Memory B cell (primary cell): ENCODE data around the gene ADAM10.
"Not testable (repeated sequence)": the region's sequence is repeated elsewhere in the genome, so short reads cannot be mapped to it uniquely, and the experiment has no call there.

Experiments used
- ATAC-seq: fragments of 150-1000 bp; cut with Tn5 transposase; 2 replicates; pipeline ENCODE4 v1.10.0; 2021; ENCODE audit warnings: low read depth, mild to moderate bottlenecking, moderate library complexity
- DNase-seq, 2 donors: peaks; one replicate each; pipeline ENCODE4 v3.0.0; 2022; ENCODE audit warnings: low spot score in 2 of 2
- H3K27ac Mint-ChIP-seq: one replicate; pipeline ENCODE4 v1.8.0; 2022; ENCODE audit warnings: mild to moderate bottlenecking, moderate library complexity, mixed read lengths
- H3K27me3 Mint-ChIP-seq: one replicate; pipeline ENCODE4 v1.8.0; 2022; ENCODE audit warnings: mixed read lengths
- H3K36me3 Mint-ChIP-seq: one replicate; pipeline ENCODE4 v1.8.0; 2022; ENCODE audit warnings: mild to moderate bottlenecking, mixed read lengths
- H3K4me1 Mint-ChIP-seq: one replicate; pipeline ENCODE4 v1.8.0; 2022; ENCODE audit warnings: mixed read lengths
- H3K4me3 Mint-ChIP-seq: one replicate; pipeline ENCODE4 v1.8.0; 2022; ENCODE audit warnings: mild to moderate bottlenecking, moderate library complexity, mixed read lengths
- H3K9me3 Mint-ChIP-seq: one replicate; pipeline ENCODE4 v1.8.0; 2022; ENCODE audit warnings: mixed read lengths

The ADAM10 gene

DNA sequence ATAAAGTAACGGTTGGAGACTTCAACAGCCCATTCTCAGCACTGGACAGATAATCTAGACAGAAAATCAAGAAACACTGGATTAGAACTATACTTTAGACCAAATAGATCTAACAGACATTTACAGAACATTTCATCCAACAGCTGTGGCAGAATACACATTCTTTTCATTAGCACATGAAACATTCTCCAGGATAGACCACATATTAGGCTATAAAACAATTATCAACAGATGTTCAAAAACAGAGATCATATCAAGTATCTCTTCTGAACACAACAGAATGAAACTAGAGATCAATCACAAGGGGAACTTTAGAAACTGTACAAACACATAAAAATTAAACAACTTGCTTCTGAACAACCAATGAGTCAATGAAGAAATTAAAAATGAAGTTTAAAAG lies 133.3 kb downstream of the ADAM10 start:
- H3K27me3 Mint-ChIP-seq = no peaks in the 10 kb centered on the region

DNA sequence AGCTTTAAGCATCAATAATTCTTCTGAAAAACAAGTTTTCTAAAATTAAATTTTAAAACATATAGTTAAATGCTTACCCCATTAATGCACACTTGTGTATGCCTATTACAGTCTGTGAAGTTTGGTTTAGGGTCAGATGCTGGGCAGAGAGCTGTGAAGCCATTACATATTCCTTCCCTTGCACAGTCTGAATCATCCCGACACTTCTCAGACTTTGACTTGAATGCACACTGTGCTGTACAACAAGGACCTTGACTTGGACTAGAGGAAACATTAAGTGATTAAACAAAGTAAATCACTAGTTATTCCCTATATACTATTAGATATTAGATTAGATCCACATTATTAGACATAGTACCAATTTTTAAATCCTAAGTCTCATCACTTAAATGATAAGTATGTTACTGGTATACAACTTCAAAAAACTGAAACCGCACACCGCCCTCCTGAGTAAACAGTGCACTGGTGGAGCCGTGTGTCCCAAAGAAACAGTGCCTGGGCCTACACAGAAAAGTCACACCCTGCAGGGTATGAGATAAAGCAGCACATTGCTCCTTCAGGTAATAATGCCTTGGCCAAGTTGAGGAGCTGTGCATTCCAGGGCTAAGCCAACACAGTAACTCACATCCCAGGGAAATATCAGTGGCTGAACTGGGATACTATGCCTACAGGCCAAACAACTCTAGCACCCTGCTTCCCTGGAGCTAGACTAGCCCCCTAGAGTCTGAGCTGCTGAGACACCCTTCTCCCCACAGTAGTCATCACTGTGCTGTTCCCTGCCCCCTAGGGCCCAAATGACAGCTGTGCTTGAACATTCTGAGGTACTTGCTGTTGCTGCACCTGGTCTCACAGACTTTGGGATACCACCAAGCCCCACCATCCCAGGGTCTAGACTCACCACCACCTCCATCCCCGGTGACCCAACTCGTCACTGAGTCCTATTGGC lies 137.5 kb downstream of the ADAM10 start:
- H3K27me3 Mint-ChIP-seq = no peaks in the 10 kb centered on the region
- peaks cover 13% of the 10 kb centered on the region for H3K9me3 Mint-ChIP-seq
- no peak overlapping the region for H3K4me3 Mint-ChIP-seq
- H3K27ac Mint-ChIP-seq = peak overlapping the region; percentile 22
- peaks cover 6% of the 10 kb centered on the region for H3K4me1 Mint-ChIP-seq
- no peak for DNase-seq
- H3K36me3 Mint-ChIP-seq = peaks cover 57% of the 10 kb centered on the region
- ATAC-seq = no peak

More for the DNA sequence above, 133.3 kb downstream of the ADAM10 start:
- peaks cover 58% of the 10 kb centered on the region for H3K36me3 Mint-ChIP-seq
- H3K27ac Mint-ChIP-seq = no peak overlapping the region
- H3K4me3 Mint-ChIP-seq = no peak overlapping the region
- H3K9me3 Mint-ChIP-seq = peaks cover 18% of the 10 kb centered on the region
- H3K4me1 Mint-ChIP-seq = peaks cover 6% of the 10 kb centered on the region
- no peak for ATAC-seq
- no peak for DNase-seq

GRCh38 chr15:58608711-58609110 lies 140.8 kb downstream of the ADAM10 start:
- H3K27me3 Mint-ChIP-seq = no peaks in the 10 kb centered on the region
- H3K27ac Mint-ChIP-seq = no peak overlapping the region
- peaks cover under 1% of the 10 kb centered on the region for H3K9me3 Mint-ChIP-seq
- ATAC-seq (no peak), DNase-seq (no peak)
- H3K4me3 Mint-ChIP-seq = no peak overlapping the region
- H3K36me3 Mint-ChIP-seq = peaks cover 43% of the 10 kb centered on the region
- peaks cover 3% of the 10 kb centered on the region for H3K4me1 Mint-ChIP-seq

DNA sequence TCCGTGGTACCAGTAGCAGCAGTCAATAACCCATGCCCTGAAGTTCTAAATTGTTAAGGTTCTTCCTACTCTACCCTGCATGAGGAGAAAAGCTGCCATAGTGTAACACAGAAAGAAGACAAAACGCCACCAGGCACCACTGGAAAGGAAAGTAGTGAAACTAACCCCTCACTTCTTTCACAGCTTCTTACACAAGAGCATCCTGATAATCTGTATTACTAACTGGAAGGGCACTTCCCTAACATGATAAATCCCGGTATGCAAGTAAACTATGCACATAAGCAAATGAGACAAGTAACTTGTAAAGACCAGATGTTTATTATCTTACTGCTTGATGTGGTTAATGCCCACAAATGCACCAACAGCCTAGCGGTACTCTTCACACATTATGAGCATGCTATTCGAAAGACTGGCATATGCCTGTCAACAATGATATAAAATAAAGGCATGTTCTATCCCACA lies 141.3 kb downstream of the ADAM10 start:
- no peak overlapping the region for H3K4me3 Mint-ChIP-seq
- no peak for ATAC-seq
- H3K27me3 Mint-ChIP-seq = no peaks in the 10 kb centered on the region
- peaks cover 3% of the 10 kb centered on the region for H3K4me1 Mint-ChIP-seq
- DNase-seq = no peak
- H3K27ac Mint-ChIP-seq = no peak overlapping the region
- H3K36me3 Mint-ChIP-seq = peaks cover 43% of the 10 kb centered on the region
- H3K9me3 Mint-ChIP-seq = no peaks in the 10 kb centered on the region

- H3K36me3 Mint-ChIP-seq = peaks cover 42% of the 10 kb centered on the region
- H3K4me3 Mint-ChIP-seq = no peak overlapping the region
- DNase-seq = no peak
- H3K27ac Mint-ChIP-seq = no peak overlapping the region
- peaks cover 3% of the 10 kb centered on the region for H3K4me1 Mint-ChIP-seq
- no peaks in the 10 kb centered on the region for H3K9me3 Mint-ChIP-seq
- no peak for ATAC-seq
- H3K27me3 Mint-ChIP-seq = no peaks in the 10 kb centered on the region
Observed at GRCh38 chr15:58606577-58607080, 142.9 kb downstream of the ADAM10 start.

- ATAC-seq (no peak), DNase-seq (no peak)
- Mint-ChIP-seq H3K9me3 (no peaks in the 10 kb centered on the region), H3K4me3 (no peak overlapping the region), H3K27me3 (no peaks in the 10 kb centered on the region), H3K36me3 (peaks cover 42% of the 10 kb centered on the region), H3K4me1 (peaks cover 3% of the 10 kb centered on the region), H3K27ac (no peak overlapping the region)
Observed at GRCh38 chr15:58605931-58606530, 143.5 kb downstream of the ADAM10 start.

DNA sequence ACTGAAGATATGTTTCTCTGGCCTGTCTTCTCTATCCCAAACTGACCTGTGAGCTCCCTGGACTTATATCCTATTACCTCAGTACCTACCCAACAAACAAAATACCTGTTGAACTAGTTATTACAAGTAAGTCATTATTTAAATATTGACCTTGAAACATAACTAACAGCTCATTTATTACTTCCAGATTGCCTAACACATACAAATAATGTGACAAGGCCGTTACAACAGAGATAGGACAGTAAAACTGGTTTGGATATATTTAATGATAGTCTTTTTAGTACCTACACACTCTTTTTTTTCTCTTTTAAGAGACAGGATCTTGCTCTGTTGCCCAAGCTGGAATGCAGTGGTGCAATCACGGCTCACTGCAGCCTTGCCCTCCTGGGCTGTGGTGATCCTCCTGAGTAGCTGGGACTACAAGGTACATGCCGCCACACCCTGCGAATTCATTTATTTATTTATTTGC lies 145.0 kb downstream of the ADAM10 start:
- H3K27ac Mint-ChIP-seq = no peak overlapping the region
- H3K4me1 Mint-ChIP-seq = peaks cover 3% of the 10 kb centered on the region
- H3K36me3 Mint-ChIP-seq = peaks cover 37% of the 10 kb centered on the region
- no peak for ATAC-seq
- DNase-seq = no peak
- no peak overlapping the region for H3K4me3 Mint-ChIP-seq
- H3K9me3 Mint-ChIP-seq = no peaks in the 10 kb centered on the region
- H3K27me3 Mint-ChIP-seq = no peaks in the 10 kb centered on the region

GRCh38 chr15:58603927-58604326 lies 145.6 kb downstream of the ADAM10 start:
- H3K27ac Mint-ChIP-seq, H3K4me3 Mint-ChIP-seq, H3K4me1 Mint-ChIP-seq, DNase-seq, H3K9me3 Mint-ChIP-seq, ATAC-seq, H3K27me3 Mint-ChIP-seq: not testable (repeated sequence)
- H3K36me3 Mint-ChIP-seq = peaks cover 33% of the 10 kb centered on the region

DNA sequence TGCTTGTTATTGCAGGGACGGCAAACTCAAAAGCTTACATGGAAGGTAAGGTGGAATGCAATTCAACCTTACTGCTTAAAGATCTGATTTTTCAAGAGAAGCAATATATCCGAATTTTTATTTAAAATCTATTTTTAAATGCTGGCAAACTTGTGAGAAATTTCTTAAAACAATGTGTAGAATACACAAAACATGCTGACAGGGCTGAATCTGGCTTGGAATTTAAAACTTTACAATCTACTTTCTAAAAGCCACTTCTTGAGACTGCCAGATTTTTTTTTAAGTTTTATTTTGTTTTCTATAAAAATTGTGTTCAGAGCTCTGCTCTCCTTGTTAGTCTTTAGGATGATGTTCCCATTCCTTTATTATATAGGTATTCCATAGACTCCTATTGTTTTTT lies 146.7 kb downstream of the ADAM10 start:
- ATAC-seq (no peak), DNase-seq (no peak)
- no peak overlapping the region for H3K4me3 Mint-ChIP-seq
- peaks cover 33% of the 10 kb centered on the region for H3K36me3 Mint-ChIP-seq
- H3K4me1 Mint-ChIP-seq = no peaks in the 10 kb centered on the region
- no peaks in the 10 kb centered on the region for H3K9me3 Mint-ChIP-seq
- no peaks in the 10 kb centered on the region for H3K27me3 Mint-ChIP-seq
- no peak overlapping the region for H3K27ac Mint-ChIP-seq

DNA sequence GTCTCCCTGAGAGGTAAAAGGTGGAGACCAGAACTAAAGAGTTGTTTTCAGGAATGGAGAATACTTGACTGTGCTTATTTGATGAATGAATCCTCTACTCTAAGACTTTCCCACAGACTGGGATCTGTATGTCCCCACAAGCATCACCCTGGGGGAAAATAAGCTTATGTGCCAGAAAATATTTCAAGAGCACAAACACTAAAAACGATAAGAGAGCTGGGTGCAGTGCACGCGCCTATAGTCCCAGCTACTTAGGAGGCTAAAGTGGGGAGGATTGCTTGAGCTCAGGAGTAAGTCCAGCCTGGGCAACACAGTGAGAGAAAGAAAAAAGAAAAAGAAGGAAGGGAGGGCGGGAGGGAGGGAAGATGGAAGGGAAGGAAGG lies 150.7 kb downstream of the ADAM10 start:
- Mint-ChIP-seq H3K9me3 (no peaks in the 10 kb centered on the region), H3K4me1 (no peaks in the 10 kb centered on the region), H3K36me3 (peaks cover 23% of the 10 kb centered on the region), H3K27ac (no peak overlapping the region), H3K4me3 (no peak overlapping the region), H3K27me3 (no peaks in the 10 kb centered on the region)
- ATAC-seq (no peak), DNase-seq (no peak)

- ATAC-seq = no peak
- Mint-ChIP-seq H3K4me1 (no peaks in the 10 kb centered on the region), H3K9me3 (no peaks in the 10 kb centered on the region), H3K27ac (no peak overlapping the region), H3K36me3 (peaks cover 20% of the 10 kb centered on the region), H3K27me3 (no peaks in the 10 kb centered on the region), H3K4me3 (no peak overlapping the region)
- no peak for DNase-seq
Observed at GRCh38 chr15:58597943-58598828, 151.3 kb downstream of the ADAM10 start.

GRCh38 chr15:58595516-58596263 lies 153.8 kb downstream of the ADAM10 start:
- Mint-ChIP-seq H3K36me3 (peaks cover 15% of the 10 kb centered on the region), H3K9me3 (no peaks in the 10 kb centered on the region), H3K4me3 (no peak overlapping the region), H3K27ac (no peak overlapping the region), H3K27me3 (no peaks in the 10 kb centered on the region), H3K4me1 (no peaks in the 10 kb centered on the region)
- DNase-seq = no peak
- no peak for ATAC-seq

GRCh38 chr15:58594898-58595297 lies 154.6 kb downstream of the ADAM10 start:
- H3K4me3 Mint-ChIP-seq = no peak overlapping the region
- H3K27me3 Mint-ChIP-seq = no peaks in the 10 kb centered on the region
- DNase-seq (no peak), ATAC-seq (no peak)
- no peak overlapping the region for H3K27ac Mint-ChIP-seq
- no peaks in the 10 kb centered on the region for H3K9me3 Mint-ChIP-seq
- peaks cover 13% of the 10 kb centered on the region for H3K36me3 Mint-ChIP-seq
- no peaks in the 10 kb centered on the region for H3K4me1 Mint-ChIP-seq
